ENCODE measurements around the gene TUBE1. TPM values are rescaled to one million over a fixed set of nuclear protein-coding genes. Genes with fewer than 3 reads are reported as not detected.
A peak's percentile ranks its signal among the peaks of the same experiment; 100 is the strongest.

The TUBE1 gene
- total and polyA plus RNA-seq, 8 donors, result 7.6 to 17.7 (median 9.7) TPM

GRCh38 chr6:112030961-112031660 is 56.2 kb downstream of the TUBE1 start:
- no peak overlapping the region for H3K4me3 ChIP-seq
- H3K27ac ChIP-seq, result no peak overlapping the region
- H3K4me1 ChIP-seq, result no peaks in the 10 kb centered on the region
- intact Hi-C loops (cut with DNase I), result loop anchor here in 1 of 3 donors (10.0 kb wide), 1 partner anchor 316 kb away; no protein-coding TSS in a partner anchor
- no peaks in the 10 kb centered on the region for H3K36me3 ChIP-seq
- DNase-seq (no peak), FAIRE-seq (no peak), ATAC-seq (peak in 2 of 4 donors; percentile 29 to 32)
- 24 to 33% methylated on average over 3 of the region's 3 CpGs for WGBS, 2 donors
- no peaks in the 10 kb centered on the region for H3K27me3 ChIP-seq
- no peaks in the 10 kb centered on the region for H3K9me3 ChIP-seq
- TF ChIP-seq CTCF (IDR thresholded peaks at IDR 0.05), result no peak

- intact Hi-C loops (cut with DNase I), result loop anchor here in 1 of 3 donors (10.0 kb wide), 1 partner anchor 316 kb away; no protein-coding TSS in a partner anchor
- WGBS, 2 donors, result 68 to 85% methylated on average over 6 to 7 of the region's 7 CpGs
- no peak for ATAC-seq
- no peaks in the 10 kb centered on the region for H3K27me3 ChIP-seq
- no peaks in the 10 kb centered on the region for H3K4me1 ChIP-seq
- H3K36me3 ChIP-seq, result no peaks in the 10 kb centered on the region
- H3K4me3 ChIP-seq, result no peak overlapping the region
- DNase-seq, result no peak
- no peak for TF ChIP-seq CTCF (IDR thresholded peaks at IDR 0.05)
- FAIRE-seq, result no peak
- H3K9me3 ChIP-seq, result no peaks in the 10 kb centered on the region
- no peak overlapping the region for H3K27ac ChIP-seq
Observed at GRCh38 chr6:112030206-112030960, 56.9 kb downstream of the TUBE1 start.

GRCh38 chr6:112029045-112029822 is 58.0 kb downstream of the TUBE1 start:
- no peak for FAIRE-seq
- TF ChIP-seq CTCF (IDR thresholded peaks at IDR 0.05), result peak; percentile 48 to 50 (median 50)
- H3K27ac ChIP-seq, result no peak overlapping the region
- DNase-seq, result peak in 4 of 6 donors; percentile 46 to 82 (median 64)
- H3K27me3 ChIP-seq, result no peaks in the 10 kb centered on the region
- H3K36me3 ChIP-seq, result no peaks in the 10 kb centered on the region
- no peak overlapping the region for H3K4me3 ChIP-seq
- no peaks in the 10 kb centered on the region for H3K9me3 ChIP-seq
- ATAC-seq, result peak in 3 of 4 donors; percentile 67 to 79 (median 72)
- intact Hi-C loops (cut with DNase I), result no loop called here
- 59 to 63% methylated on average over 15 of the region's 15 CpGs for WGBS, 2 donors
- no peaks in the 10 kb centered on the region for H3K4me1 ChIP-seq

- no peak for ATAC-seq
- no peak overlapping the region for H3K27ac ChIP-seq
- no peak overlapping the region for H3K4me3 ChIP-seq
- no peaks in the 10 kb centered on the region for H3K4me1 ChIP-seq
- no peaks in the 10 kb centered on the region for H3K27me3 ChIP-seq
- DNase-seq, result no peak
- intact Hi-C loops (cut with DNase I), result no loop called here
- no peak for TF ChIP-seq CTCF (IDR thresholded peaks at IDR 0.05)
- FAIRE-seq, result no peak
- 75 to 80% methylated on average over 3 of the region's 3 CpGs for WGBS, 2 donors
- H3K9me3 ChIP-seq, result no peaks in the 10 kb centered on the region
- H3K36me3 ChIP-seq, result no peaks in the 10 kb centered on the region
Observed at GRCh38 chr6:112027942-112028674, 59.2 kb downstream of the TUBE1 start.
